Neural cell (in vitro differentiated cells): ENCODE results near the gene RSF1. TPM values are rescaled to one million over a fixed set of nuclear protein-coding genes. Genes with fewer than 3 reads are reported as not detected.
A peak's percentile ranks its signal among the peaks of the same experiment; 100 is the strongest.

Experiments used
- H2AFZ ChIP-seq: fragments of 200-600, 300-800 bp; sonication (generic), shearing (Covaris generic); 2 replicates; pipeline ENCODE4 v1.6.0; 2014; ENCODE audit warnings: low read depth, mild to moderate bottlenecking, antibody characterized with exemption, low read length, moderate library complexity
- H3F3A ChIP-seq: fragments of 200-600 bp; shearing (Covaris generic); 2 replicates; pipeline ENCODE4 v1.6.1; 2016; ENCODE audit warnings: mild to moderate bottlenecking, moderate library complexity, mixed read lengths, antibody characterized with exemption, low read length; ENCODE audit not compliant: insufficient read depth, poor library complexity, severe bottlenecking
- H3K27ac ChIP-seq: fragments of 200-600, 300-800 bp; sonication (generic), shearing (Covaris generic); 2 replicates; pipeline ENCODE4 v1.5.1; 2014; ENCODE audit warnings: mild to moderate bottlenecking, low read length, moderate library complexity
- H3K27me3 ChIP-seq: fragments of 300-800, 200-600 bp; sonication (generic), shearing (Covaris generic); 2 replicates; pipeline ENCODE4 v1.6.0; 2014; ENCODE audit warnings: mild to moderate bottlenecking, low read depth, low read length, moderate library complexity; ENCODE audit not compliant: insufficient read depth
- H3K36me3 ChIP-seq: fragments of 300-800, 200-600 bp; sonication (generic), shearing (Covaris generic); 2 replicates; pipeline ENCODE4 v1.5.1; 2014; ENCODE audit warnings: mild to moderate bottlenecking, antibody characterized with exemption, low read length, moderate library complexity; ENCODE audit not compliant: insufficient read depth
- H3K4me2 ChIP-seq: fragments of 300-800, 200-600 bp; sonication (generic), shearing (Covaris generic); 2 replicates; pipeline ENCODE4 v1.6.0; 2014; ENCODE audit warnings: mild to moderate bottlenecking, low read length
- H3K4me3 ChIP-seq: fragments of 300-800, 200-600 bp; sonication (generic), shearing (Covaris generic); 2 replicates; pipeline ENCODE4 v1.5.1; 2014; ENCODE audit warnings: mild to moderate bottlenecking, low read length, moderate library complexity
- H3K79me2 ChIP-seq: fragments of 200-600 bp; shearing (Covaris generic); replicated peaks from 2 replicates; pipeline ENCODE4 v1.6.0; 2014; ENCODE audit warnings: mild to moderate bottlenecking, low read length, moderate library complexity; ENCODE audit not compliant: insufficient read depth
- H3K9ac ChIP-seq: fragments of 300-800, 200-600 bp; sonication (generic), shearing (Covaris generic); 2 replicates; pipeline ENCODE4 v1.6.1; 2016; ENCODE audit warnings: mild to moderate bottlenecking, low read length, mixed read lengths
- H3K9me2 ChIP-seq: fragments of 200-600 bp; shearing (Covaris generic); 2 replicates; pipeline ENCODE4 v1.6.1; 2016; ENCODE audit warnings: mild to moderate bottlenecking, low read length, mixed read lengths; ENCODE audit not compliant: insufficient read depth
- H3K9me3 ChIP-seq: fragments of 200-600, 300-800 bp; sonication (generic), shearing (Covaris generic); 2 replicates; pipeline ENCODE4 v1.6.1; 2016; ENCODE audit warnings: mild to moderate bottlenecking, mixed run types, low read length, moderate library complexity, mixed read lengths
- H4K20me1 ChIP-seq: fragments of 200-600 bp; shearing (Covaris generic); 2 replicates; pipeline ENCODE4 v1.6.1; 2016; ENCODE audit warnings: mild to moderate bottlenecking, mixed run types; ENCODE audit not compliant: insufficient read depth
- CTCF ChIP-seq: fragments of 450-650 bp; IDR thresholded peaks from 2 replicates; pipeline ENCODE4 v1.5.1; 2014; ENCODE audit warnings: antibody characterized with exemption, mild to moderate bottlenecking, moderate library complexity; ENCODE audit not compliant: poor library complexity, severe bottlenecking
- EP300 ChIP-seq: fragments of 450-650 bp; conservative IDR thresholded peaks from 2 replicates; pipeline ENCODE4 v1.6.1; 2014; ENCODE audit warnings: antibody characterized with exemption, mild to moderate bottlenecking, moderate library complexity; ENCODE audit not compliant: poor library complexity, severe bottlenecking
- EZH2 ChIP-seq: fragments of 200-600, 300-800 bp; shearing (Covaris generic), sonication (generic); IDR thresholded peaks from 2 replicates; pipeline ENCODE4 v1.6.1; 2014; ENCODE audit warnings: antibody characterized with exemption, low read length, borderline replicate concordance, mild to moderate bottlenecking; ENCODE audit not compliant: insufficient read depth, poor library complexity, severe bottlenecking
- MXI1 ChIP-seq: fragments of 450-650 bp; conservative IDR thresholded peaks from 2 replicates; pipeline ENCODE4 v1.6.1; 2014; ENCODE audit warnings: antibody characterized with exemption, mild to moderate bottlenecking; ENCODE audit not compliant: poor library complexity, severe bottlenecking
- POLR2AphosphoS5 ChIP-seq: IDR thresholded peaks from 2 replicates; pipeline ENCODE4 v1.6.1; 2012
- RAD21 ChIP-seq: fragments of 450-650 bp; conservative IDR thresholded peaks from 2 replicates; pipeline ENCODE4 v1.6.1; 2014; ENCODE audit warnings: antibody characterized with exemption, mild to moderate bottlenecking, moderate library complexity
- REST ChIP-seq: IDR thresholded peaks from 2 replicates; pipeline ENCODE4 v1.6.1; 2012; ENCODE audit warnings: borderline replicate concordance
- SMC3 ChIP-seq: fragments of 450-650 bp; conservative IDR thresholded peaks from 2 replicates; pipeline ENCODE4 v1.6.1; 2014; ENCODE audit warnings: antibody characterized with exemption, mild to moderate bottlenecking, moderate library complexity; ENCODE audit not compliant: poor library complexity
- TAF1 ChIP-seq: IDR thresholded peaks from 2 replicates; pipeline ENCODE4 v1.6.1; 2012; ENCODE audit warnings: low read depth
- polyA plus RNA-seq: library from polyadenylated mRNA; depleted of rRNA; stranded (reverse); fragments of >200 nt; gene quantifications from 2 replicates; pipeline ENCODE4 v1.2.3, GENCODE V29; 2014

The RSF1 gene
- polyA plus RNA-seq, 1 donor from 2014 or later = 19.1 TPM

- Histone ChIP-seq H3K27ac (no peak overlapping the region), H3K9me3 (no peaks in the 10 kb centered on the region), H3K4me2 (no peak overlapping the region), H3K9ac (no peak overlapping the region), H2AFZ (no peak overlapping the region), H3F3A (no peaks in the 10 kb centered on the region), H3K36me3 (no peaks in the 10 kb centered on the region), H3K4me3 (no peak overlapping the region), H3K27me3 (no peaks in the 10 kb centered on the region), H3K79me2 (peaks cover 45% of the 10 kb centered on the region), H3K9me2 (no peaks in the 10 kb centered on the region), H4K20me1 (no peaks in the 10 kb centered on the region)
- TF ChIP-seq POLR2AphosphoS5 (no peak), MXI1 (no peak), SMC3 (no peak), EP300 (no peak)
Measured at GRCh38 chr11:77778118-77778517, 42.4 kb downstream of the RSF1 start.

GRCh38 chr11:77776455-77776854 is 44.1 kb downstream of the RSF1 start:
- Histone ChIP-seq H2AFZ (no peak overlapping the region), H3F3A (no peaks in the 10 kb centered on the region), H4K20me1 (no peaks in the 10 kb centered on the region), H3K9me3 (no peaks in the 10 kb centered on the region), H3K36me3 (no peaks in the 10 kb centered on the region), H3K9ac (no peak overlapping the region), H3K9me2 (no peaks in the 10 kb centered on the region), H3K27me3 (no peaks in the 10 kb centered on the region), H3K79me2 (peaks cover 48% of the 10 kb centered on the region), H3K4me2 (no peak overlapping the region), H3K4me3 (no peak overlapping the region), H3K27ac (no peak overlapping the region)
- peak; percentile 70 for TF ChIP-seq CTCF
- no peak for TF ChIP-seq MXI1
- TF ChIP-seq SMC3 = peak; percentile 66
- no peak for TF ChIP-seq EZH2
- peak; percentile 75 for TF ChIP-seq RAD21
- TF ChIP-seq EP300 = no peak

- Histone ChIP-seq H3K9ac (no peak overlapping the region), H3K9me2 (no peaks in the 10 kb centered on the region), H3K79me2 (peaks cover 53% of the 10 kb centered on the region), H4K20me1 (no peaks in the 10 kb centered on the region), H3K27ac (no peak overlapping the region), H3K4me3 (no peak overlapping the region), H3K27me3 (no peaks in the 10 kb centered on the region), H3K36me3 (no peaks in the 10 kb centered on the region), H3F3A (no peaks in the 10 kb centered on the region), H3K9me3 (no peaks in the 10 kb centered on the region), H2AFZ (no peak overlapping the region), H3K4me2 (no peak overlapping the region)
- TF ChIP-seq POLR2AphosphoS5 = no peak
- no peak for TF ChIP-seq EZH2
- no peak for TF ChIP-seq MXI1
- TF ChIP-seq RAD21 = no peak
- no peak for TF ChIP-seq TAF1
- TF ChIP-seq EP300 = no peak
- no peak for TF ChIP-seq SMC3
- TF ChIP-seq CTCF = no peak
- TF ChIP-seq REST = no peak
Measured at GRCh38 chr11:77775936-77776335, 44.6 kb downstream of the RSF1 start.
